Psoas muscle (tissue), 8 donors: ENCODE results near the gene LIMS1. TPM values are rescaled to one million over a fixed set of nuclear protein-coding genes. Genes with fewer than 3 reads are reported as not detected.

Experiments used
- ATAC-seq, 4 donors: fragments of 200-7000 bp; cut with Tn5 transposase; one replicate each; pipeline ENCODE4 v1.9.1; 2020; ENCODE audit warnings: moderate library complexity in 3 of 4, mild to moderate bottlenecking in 2 of 4
- DNase-seq, 2 donors: peaks; one replicate each; pipeline ENCODE4 v3.0.0-alpha.2; 2020
- H3K27ac ChIP-seq: fragments of 200-600 bp; one replicate; pipeline ENCODE4 v1.8.0; 2022
- H3K27me3 ChIP-seq, 3 donors: fragments of 200-600 bp in 1 of 3; one replicate each; pipeline versions ENCODE4 v1.6.1 to v1.8.0; 2013 to 2022; ENCODE audit warnings: low read length in 2 of 3, mild to moderate bottlenecking in 2 of 3, moderate library complexity in 1 of 3; ENCODE audit not compliant: insufficient read depth in 3 of 3
- H3K36me3 ChIP-seq, 2 donors: fragments of 200-600 bp in 1 of 2; one replicate each; pipeline versions ENCODE4 v1.6.1 to v1.8.0; 2013 to 2022; ENCODE audit warnings: low read depth in 1 of 2, mild to moderate bottlenecking in 1 of 2, moderate library complexity in 1 of 2; ENCODE audit not compliant: insufficient read depth in 1 of 2
- H3K4me1 ChIP-seq: fragments of 200-600 bp; one replicate; pipeline ENCODE4 v1.8.0; 2022
- H3K4me3 ChIP-seq: fragments of 200-600 bp; one replicate; pipeline ENCODE4 v1.8.0; 2022; ENCODE audit warnings: mild to moderate bottlenecking
- H3K9me3 ChIP-seq: fragments of 200-600 bp; one replicate; pipeline ENCODE4 v1.8.0; 2022
- WGBS, 3 donors: extraction: QIAGEN DNeasy Blood & Tissue Kit; methylation state at CpG; one replicate each; pipeline versions ENCODE4 v1.1.6 to v1.1.7; 2013; 5-methylcytosine and 5-hydroxymethylcytosine counted together
- intact Hi-C, 2 donors: fragments of 100-400 bp; cut with DNase I; formaldehyde crosslinking; loops; one replicate each; pipeline versions ENCODE4 v1.11.0 to v1.14.2; 2022
- polyA plus RNA-seq, 3 donors: library from polyadenylated mRNA; stranded (reverse); fragments of 200-250 nt; gene quantifications; one replicate each; pipeline ENCODE4 v1.2.3, GENCODE V29; 2013
- total RNA-seq, 4 donors: library from RNA; stranded (reverse); fragmentation: NEBNext Ultra II Directional in 2 of 4; extraction: Animal tissue kit (Norgen Biotek cat#: 25700) in 2 of 4; gene quantifications; one replicate each; pipeline versions ENCODE4 v1.2.1 to v1.2.4, GENCODE V29; 2021 to 2023
- TF ChIP-seq, protein P1 (sequence below): fragments of 200-600 bp; IDR thresholded peaks from one replicate; pipeline ENCODE4 v1.8.0; 2022; ENCODE audit warnings: antibody characterized with exemption
- donor health status: healthy with polysubstance abuse.
- donor health status: DM: no; HTN: no; CAD: no; lungs with moderate emphysema.
- donor health status: Bipolar disorder and iron deficiency.
- donor health status: healthy.
- donor health status: DM: yes; HTN: yes; CAD: no.
- donor health status: DM: no; HTN: no; CAD: no.
- donor health status: DM: no; HTN: no; CAD: no.
- donor health status: DM: yes; HTN: yes; CAD: no.

The LIMS1 gene
- total and polyA plus RNA-seq, 7 donors: 50.5 to 287 (median 180) TPM

- intact Hi-C loops: loop anchor here in 1 of 2 donors (5.0 to 10.0 kb wide), 2 partner anchors 48 to 145 kb away; partner anchors contain the start of gene GCC2
- Histone ChIP-seq H3K27me3 (no peaks in the 10 kb centered on the region), H3K9me3 (no peaks in the 10 kb centered on the region), H3K4me1 (peaks cover 69% of the 10 kb centered on the region), H3K36me3 (no peaks in the 10 kb centered on the region), H3K27ac (peak overlapping the region; percentile 79), H3K4me3 (no peak overlapping the region)
- DNase-seq: no peak
- no peak for ATAC-seq
- TF ChIP-seq, protein P1, sequence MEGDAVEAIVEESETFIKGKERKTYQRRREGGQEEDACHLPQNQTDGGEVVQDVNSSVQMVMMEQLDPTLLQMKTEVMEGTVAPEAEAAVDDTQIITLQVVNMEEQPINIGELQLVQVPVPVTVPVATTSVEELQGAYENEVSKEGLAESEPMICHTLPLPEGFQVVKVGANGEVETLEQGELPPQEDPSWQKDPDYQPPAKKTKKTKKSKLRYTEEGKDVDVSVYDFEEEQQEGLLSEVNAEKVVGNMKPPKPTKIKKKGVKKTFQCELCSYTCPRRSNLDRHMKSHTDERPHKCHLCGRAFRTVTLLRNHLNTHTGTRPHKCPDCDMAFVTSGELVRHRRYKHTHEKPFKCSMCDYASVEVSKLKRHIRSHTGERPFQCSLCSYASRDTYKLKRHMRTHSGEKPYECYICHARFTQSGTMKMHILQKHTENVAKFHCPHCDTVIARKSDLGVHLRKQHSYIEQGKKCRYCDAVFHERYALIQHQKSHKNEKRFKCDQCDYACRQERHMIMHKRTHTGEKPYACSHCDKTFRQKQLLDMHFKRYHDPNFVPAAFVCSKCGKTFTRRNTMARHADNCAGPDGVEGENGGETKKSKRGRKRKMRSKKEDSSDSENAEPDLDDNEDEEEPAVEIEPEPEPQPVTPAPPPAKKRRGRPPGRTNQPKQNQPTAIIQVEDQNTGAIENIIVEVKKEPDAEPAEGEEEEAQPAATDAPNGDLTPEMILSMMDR: no peak
Measured at GRCh38 chr2:108589372-108589771, 55.1 kb downstream of the LIMS1 start.

DNA sequence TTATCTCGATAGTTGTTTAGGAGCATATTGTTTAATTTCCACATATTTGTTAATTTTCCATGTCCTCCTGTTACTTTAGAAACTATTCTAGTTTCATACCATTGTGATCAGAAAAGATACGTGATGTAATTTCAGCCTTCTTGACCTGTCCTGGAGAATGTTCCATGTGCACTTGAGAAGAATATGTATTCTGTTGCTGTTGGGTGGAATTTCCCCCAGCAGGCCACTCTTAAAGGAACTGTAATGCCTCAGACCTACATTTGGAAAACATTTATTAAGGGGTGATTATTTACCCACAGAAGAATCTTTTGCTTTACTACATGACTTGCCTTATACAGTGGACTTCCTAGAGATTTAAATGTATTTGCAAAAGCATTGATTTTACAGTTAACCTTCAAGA is 55.5 kb downstream of the LIMS1 start:
- Histone ChIP-seq H3K4me1 (peaks cover 73% of the 10 kb centered on the region), H3K36me3 (no peaks in the 10 kb centered on the region), H3K9me3 (no peaks in the 10 kb centered on the region), H3K4me3 (no peak overlapping the region), H3K27me3 (no peaks in the 10 kb centered on the region), H3K27ac (peak overlapping the region; percentile 79)
- WGBS, 3 donors: 47 to 64% (median 56%) methylated on average over 2 of the region's 2 CpGs
- no peak for ATAC-seq
- intact Hi-C loops: loop anchor here (5.0 to 10.0 kb wide), 3 partner anchors 43 to 145 kb away; partner anchors contain the start of gene GCC2 (in 1 of the 2)
- TF ChIP-seq, protein P1: no peak
- no peak for DNase-seq

GRCh38 chr2:108591163-108591562 is 56.9 kb downstream of the LIMS1 start:
- ATAC-seq: no peak
- Histone ChIP-seq H3K4me3 (no peak overlapping the region), H3K4me1 (peaks cover 83% of the 10 kb centered on the region), H3K9me3 (no peaks in the 10 kb centered on the region), H3K27ac (no peak overlapping the region), H3K36me3 (no peaks in the 10 kb centered on the region), H3K27me3 (no peaks in the 10 kb centered on the region)
- DNase-seq: no peak
- 91 to 97% (median 95%) methylated on average over 6 of the region's 6 CpGs for WGBS, 3 donors
- intact Hi-C loops: loop anchor here in 1 of 2 donors (5.0 kb wide), 1 partner anchor 41 kb away; no protein-coding TSS in a partner anchor
- TF ChIP-seq, protein P1: no peak

DNA sequence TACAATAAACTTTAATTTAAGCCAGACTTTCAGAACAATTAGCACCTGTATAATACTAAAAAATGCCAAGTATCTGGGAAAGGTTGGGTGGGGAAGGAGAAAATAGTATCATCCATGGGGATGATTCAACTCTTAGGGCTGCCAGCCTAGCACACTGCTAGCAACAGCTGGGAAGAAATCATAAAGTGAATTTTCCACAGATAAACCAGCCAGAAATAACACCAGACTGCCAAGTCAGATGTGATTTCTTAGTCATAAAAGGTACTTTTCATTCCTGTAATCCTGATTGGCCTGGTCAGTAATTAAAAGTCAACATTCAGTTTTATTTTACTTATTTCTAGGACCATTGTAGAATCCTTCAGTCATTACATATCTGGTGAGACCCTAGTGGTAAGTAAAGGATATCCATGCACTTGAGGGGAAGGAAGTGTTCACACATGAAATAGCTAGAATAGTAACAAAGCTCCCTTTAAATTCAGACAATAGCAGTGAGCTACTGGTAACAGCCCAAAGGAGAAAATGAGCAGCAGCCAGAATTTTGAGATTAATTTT is 59.4 kb downstream of the LIMS1 start:
- intact Hi-C loops: loop anchor here in 1 of 2 donors (5.0 kb wide), 1 partner anchor 39 kb away; no protein-coding TSS in a partner anchor
- TF ChIP-seq, protein P1: no peak
- Histone ChIP-seq H3K4me3 (no peak overlapping the region), H3K27ac (peak overlapping the region; percentile 60), H3K36me3 (no peaks in the 10 kb centered on the region), H3K9me3 (no peaks in the 10 kb centered on the region), H3K4me1 (peaks cover 70% of the 10 kb centered on the region), H3K27me3 (no peaks in the 10 kb centered on the region)
- DNase-seq (no peak), ATAC-seq (peak in 2 of 4 donors; percentile 43 to 49)
